Nephron (organoid): ENCODE data around the gene STEAP3.
A peak's percentile ranks its signal among the peaks of the same experiment; 100 is the strongest.

ENCODE experiments used
- H3K27ac Mint-ChIP-seq, 3 experiments: 2 replicates each; pipeline ENCODE4 v1.8.0; 2020; ENCODE audit warnings: mixed read lengths in 3 of 3, mild to moderate bottlenecking in 2 of 3, moderate library complexity in 1 of 3
- H3K27me3 Mint-ChIP-seq: 2 replicates; pipeline ENCODE4 v1.8.0; 2021; ENCODE audit warnings: low read depth, mild to moderate bottlenecking, moderate library complexity, mixed read lengths
- H3K36me3 Mint-ChIP-seq: 2 replicates; pipeline ENCODE4 v1.8.0; 2020; ENCODE audit warnings: low read depth, mixed read lengths
- H3K4me1 Mint-ChIP-seq: 2 replicates; pipeline ENCODE4 v1.8.0; 2020; ENCODE audit warnings: mixed read lengths
- H3K4me3 Mint-ChIP-seq, 3 experiments: 2 replicates each; pipeline ENCODE4 v1.8.0; 2020; ENCODE audit warnings: mild to moderate bottlenecking in 3 of 3, mixed read lengths in 3 of 3, moderate library complexity in 2 of 3
- H3K9me3 Mint-ChIP-seq: 2 replicates; pipeline ENCODE4 v1.8.0; 2020; ENCODE audit warnings: mixed read lengths
- CTCF ChIP-seq, 3 experiments: fragments of 200-600 bp; sonication (generic); IDR thresholded peaks; one replicate each; pipeline ENCODE4 v1.5.0; 2021; ENCODE audit warnings: antibody characterized with exemption in 3 of 3; ENCODE audit not compliant: unreplicated experiment in 3 of 3

The STEAP3 gene

GRCh38 chr2:119224391-119225104, 914 bp downstream of the STEAP3 start:
- H3K9me3 Mint-ChIP-seq, result no peaks in the 10 kb centered on the region
- H3K4me1 Mint-ChIP-seq, result peaks cover 7% of the 10 kb centered on the region
- H3K4me3 Mint-ChIP-seq, result peak overlapping the region; percentile 27 to 62 (median 44)
- H3K36me3 Mint-ChIP-seq, result no peaks in the 10 kb centered on the region
- TF ChIP-seq CTCF (IDR thresholded peaks at IDR 0.05; ENCODE audit: unreplicated experiment in 3 of 3), result no peak
- peaks cover 66% of the 10 kb centered on the region for H3K27me3 Mint-ChIP-seq
- H3K27ac Mint-ChIP-seq, result no peak overlapping the region

- Mint-ChIP-seq H3K4me3 (peak overlapping the region; percentile 19 to 52 (median 36)), H3K4me1 (no peaks in the 10 kb centered on the region), H3K36me3 (no peaks in the 10 kb centered on the region), H3K27ac (no peak overlapping the region), H3K9me3 (no peaks in the 10 kb centered on the region), H3K27me3 (peaks cover 62% of the 10 kb centered on the region)
- TF ChIP-seq CTCF (IDR thresholded peaks at IDR 0.05; ENCODE audit: unreplicated experiment in 3 of 3), result no peak
These were observed 1.7 kb downstream of the STEAP3 start for GRCh38 chr2:119225105-119225865.

- H3K9me3 Mint-ChIP-seq, result no peaks in the 10 kb centered on the region
- H3K4me3 Mint-ChIP-seq, result peak overlapping the region in 1 of 3 experiments; percentile 52
- peaks cover under 1% of the 10 kb centered on the region for H3K4me1 Mint-ChIP-seq
- TF ChIP-seq CTCF (IDR thresholded peaks at IDR 0.05; ENCODE audit: unreplicated experiment in 3 of 3), result no peak
- no peak overlapping the region for H3K27ac Mint-ChIP-seq
- no peaks in the 10 kb centered on the region for H3K36me3 Mint-ChIP-seq
- peaks cover 60% of the 10 kb centered on the region for H3K27me3 Mint-ChIP-seq
These were observed 2.3 kb downstream of the STEAP3 start for GRCh38 chr2:119225926-119226325.

GRCh38 chr2:119227346-119227745, 3.7 kb downstream of the STEAP3 start:
- Mint-ChIP-seq H3K27ac (no peak overlapping the region), H3K4me3 (no peak overlapping the region), H3K36me3 (no peaks in the 10 kb centered on the region), H3K4me1 (peaks cover 6% of the 10 kb centered on the region), H3K9me3 (no peaks in the 10 kb centered on the region), H3K27me3 (peaks cover 53% of the 10 kb centered on the region)
- TF ChIP-seq CTCF (IDR thresholded peaks at IDR 0.05; ENCODE audit: unreplicated experiment in 3 of 3), result no peak

- H3K9me3 Mint-ChIP-seq, result no peaks in the 10 kb centered on the region
- H3K27ac Mint-ChIP-seq, result no peak overlapping the region
- peaks cover 6% of the 10 kb centered on the region for H3K4me1 Mint-ChIP-seq
- TF ChIP-seq CTCF (IDR thresholded peaks at IDR 0.05; ENCODE audit: unreplicated experiment in 3 of 3), result no peak
- H3K4me3 Mint-ChIP-seq, result no peak overlapping the region
- no peaks in the 10 kb centered on the region for H3K36me3 Mint-ChIP-seq
- H3K27me3 Mint-ChIP-seq, result peaks cover 48% of the 10 kb centered on the region
These were observed 4.5 kb downstream of the STEAP3 start for GRCh38 chr2:119228136-119228535.
